ENCODE measurements around the gene ANXA4. TPM values are rescaled to one million over a fixed set of nuclear protein-coding genes. Genes with fewer than 3 reads are reported as not detected.

Gene ANXA4
- total and polyA plus RNA-seq, 8 donors: 40.8 to 193 (median 80.8) TPM

GRCh38 chr2:69750246-69750645, 8.3 kb downstream of the ANXA4 start:
- WGBS, 5 donors: 74 to 80% (median 75%) methylated on average over 6 of the region's 6 CpGs
- no peak for DNase-seq
- intact Hi-C loops (cut with DNase I; ENCODE audit: low total_unique reads): no loop called here
- Histone ChIP-seq H3K4me3 (no peak overlapping the region), H3K27ac (peak overlapping the region in 2 of 5 donors; percentile 2 to 43), H3K4me1 (peaks cover 33 to 95% (median 67%) of the 10 kb centered on the region in 4 donors), H3K9me3 (no peaks in the 10 kb centered on the region), H3K36me3 (peaks cover 0 to 8% (median 3%) of the 10 kb centered on the region in 4 donors), H3K27me3 (no peaks in the 10 kb centered on the region)
- no peak for TF ChIP-seq POLR2AphosphoS5 (IDR thresholded peaks at IDR 0.05)
- no peak for TF ChIP-seq POLR2A (IDR thresholded peaks at IDR 0.05)

GRCh38 chr2:69753659-69754363, 11.9 kb downstream of the ANXA4 start:
- no peaks in the 10 kb centered on the region for H3K27me3 ChIP-seq
- H3K4me3 ChIP-seq: peak overlapping the region in 1 of 4 donors; percentile 2
- no peak for DNase-seq
- peaks cover 4 to 25% (median 14%) of the 10 kb centered on the region in 4 donors for H3K36me3 ChIP-seq
- peaks cover 45 to 81% (median 64%) of the 10 kb centered on the region in 4 donors for H3K4me1 ChIP-seq
- TF ChIP-seq POLR2AphosphoS5 (IDR thresholded peaks at IDR 0.05) (no peak), POLR2A (IDR thresholded peaks at IDR 0.05) (no peak), EP300 (IDR thresholded peaks at IDR 0.05) (no peak), CTCF (IDR thresholded peaks at IDR 0.05) (no peak)
- intact Hi-C loops (cut with DNase I; ENCODE audit: low total_unique reads): no loop called here
- H3K27ac ChIP-seq: peak overlapping the region; percentile 45 to 68 (median 60)
- 30 to 55% (median 48%) methylated on average over 3 of the region's 3 CpGs for WGBS, 5 donors
- no peaks in the 10 kb centered on the region for H3K9me3 ChIP-seq

GRCh38 chr2:69754633-69755032, 12.7 kb downstream of the ANXA4 start:
- H3K27me3 ChIP-seq: no peaks in the 10 kb centered on the region
- WGBS, 5 donors: 47 to 61% (median 53%) methylated on average over 1 of the region's 1 CpG
- TF ChIP-seq POLR2A (IDR thresholded peaks at IDR 0.05) (no peak), EP300 (IDR thresholded peaks at IDR 0.05) (no peak), CTCF (IDR thresholded peaks at IDR 0.05) (no peak), POLR2AphosphoS5 (IDR thresholded peaks at IDR 0.05) (no peak)
- peak overlapping the region in 1 of 4 donors; percentile 2 for H3K4me3 ChIP-seq
- no peak for DNase-seq
- no peaks in the 10 kb centered on the region for H3K9me3 ChIP-seq
- peaks cover 45 to 73% (median 58%) of the 10 kb centered on the region in 4 donors for H3K4me1 ChIP-seq
- peak overlapping the region; percentile 45 to 67 (median 60) for H3K27ac ChIP-seq
- intact Hi-C loops (cut with DNase I; ENCODE audit: low total_unique reads): no loop called here
- H3K36me3 ChIP-seq: peaks cover 4 to 21% (median 13%) of the 10 kb centered on the region in 4 donors

GRCh38 chr2:69755862-69756467, 14.0 kb downstream of the ANXA4 start:
- Histone ChIP-seq H3K27me3 (no peaks in the 10 kb centered on the region), H3K4me1 (peaks cover 40 to 63% (median 54%) of the 10 kb centered on the region in 4 donors), H3K9me3 (no peaks in the 10 kb centered on the region), H3K27ac (peak overlapping the region in 4 of 5 donors; percentile 20 to 66 (median 60)), H3K4me3 (no peak overlapping the region), H3K36me3 (peaks cover 4 to 21% (median 13%) of the 10 kb centered on the region in 4 donors)
- TF ChIP-seq POLR2A (IDR thresholded peaks at IDR 0.05) (no peak), CTCF (IDR thresholded peaks at IDR 0.05) (no peak), POLR2AphosphoS5 (IDR thresholded peaks at IDR 0.05) (peak in 2 of 3 donors; percentile 10 to 18), EP300 (IDR thresholded peaks at IDR 0.05) (no peak)
- DNase-seq: peak in 1 of 2 donors; percentile 47
- 28 to 48% (median 35%) methylated on average over 2 of the region's 2 CpGs for WGBS, 5 donors
- intact Hi-C loops (cut with DNase I; ENCODE audit: low total_unique reads): no loop called here
